Dendritic cell treated with granulocyte-macrophage colony-stimulating factor and Interleukin-4, amounts not matched to agents 40 ng/mL and 50 ng/mL, for 4 days (primary cell): ENCODE results near the gene LAMTOR1.
A peak's percentile ranks its signal among the peaks of the same experiment; 100 is the strongest.
"Not testable (repeated sequence)": the region's sequence is repeated elsewhere in the genome, so short reads cannot be mapped to it uniquely, and the experiment has no call there.

Experiments used
- H3K27ac Mint-ChIP-seq: one replicate; pipeline ENCODE4 v1.8.0; 2022; ENCODE audit warnings: mild to moderate bottlenecking, mixed read lengths
- H3K27me3 Mint-ChIP-seq: one replicate; pipeline ENCODE4 v1.8.0; 2022; ENCODE audit warnings: mild to moderate bottlenecking, mixed read lengths
- H3K36me3 Mint-ChIP-seq: one replicate; pipeline ENCODE4 v1.8.0; 2022; ENCODE audit warnings: low read depth, mixed read lengths
- H3K4me1 Mint-ChIP-seq: one replicate; pipeline ENCODE4 v1.8.0; 2022; ENCODE audit warnings: low read depth, mixed read lengths
- H3K4me3 Mint-ChIP-seq: one replicate; pipeline ENCODE4 v1.8.0; 2022; ENCODE audit warnings: mild to moderate bottlenecking, moderate library complexity, mixed read lengths
- H3K9me3 Mint-ChIP-seq: one replicate; pipeline ENCODE4 v1.8.0; 2022; ENCODE audit warnings: mixed read lengths
- intact Hi-C: fragments of 100-400 bp; cut with micrococcal nuclease; formaldehyde crosslinking; loops from one replicate; pipeline ENCODE4 v1.15.0; 2022

LAMTOR1 gene

GRCh38 chr11:72102946-72103753 lies at the start of gene LAMTOR1:
Gene LAMTOR1 (minus strand): TSS chr11:72103297. CDS start chr11:72103224, 73 bp downstream.
- Mint-ChIP-seq H3K27me3 (no peaks in the 10 kb centered on the region), H3K27ac (peak within 1 kb of the TSS; percentile 92), H3K4me1 (peaks cover 54% of the 10 kb centered on the region), H3K4me3 (peak within 1 kb of the TSS; percentile 96), H3K9me3 (peaks cover 5% of the 10 kb centered on the region), H3K36me3 (peaks cover 86% of the 10 kb centered on the region)
- intact Hi-C loops = loop anchor here (1.0 to 5.0 kb wide), 3 partner anchors 9 to 119 kb away; partner anchors contain the start of genes ANAPC15 and INPPL1

- Mint-ChIP-seq H3K9me3 (no peaks in the 10 kb centered on the region), H3K27me3 (peaks cover 2% of the 10 kb centered on the region), H3K36me3 (no peaks in the 10 kb centered on the region), H3K27ac (no peak overlapping the region), H3K4me1 (no peaks in the 10 kb centered on the region), H3K4me3 (no peak overlapping the region)
- intact Hi-C loops = no loop called here
Observed at GRCh38 chr11:72150882-72151281, 47.8 kb upstream of the LAMTOR1 start.

- intact Hi-C loops = no loop called here
- H3K27me3 Mint-ChIP-seq = no peaks in the 10 kb centered on the region
- H3K4me1 Mint-ChIP-seq = peaks cover 8% of the 10 kb centered on the region
- H3K27ac Mint-ChIP-seq = peak overlapping the region; percentile 33
- H3K9me3 Mint-ChIP-seq = no peaks in the 10 kb centered on the region
- H3K4me3 Mint-ChIP-seq = no peak overlapping the region
- H3K36me3 Mint-ChIP-seq = no peaks in the 10 kb centered on the region
Observed at GRCh38 chr11:72146625-72147024, 43.5 kb upstream of the LAMTOR1 start.

- Mint-ChIP-seq H3K4me1 (peaks cover 23% of the 10 kb centered on the region), H3K27ac (no peak overlapping the region), H3K4me3 (no peak overlapping the region), H3K27me3 (no peaks in the 10 kb centered on the region), H3K36me3 (no peaks in the 10 kb centered on the region), H3K9me3 (no peaks in the 10 kb centered on the region)
- intact Hi-C loops = loop anchor here (1.0 to 5.0 kb wide), 4 partner anchors 42 to 120 kb away; partner anchors contain the start of gene LAMTOR1
Observed at GRCh38 chr11:72144807-72145565, 41.9 kb upstream of the LAMTOR1 start.

- H3K27ac Mint-ChIP-seq, H3K36me3 Mint-ChIP-seq, H3K9me3 Mint-ChIP-seq, H3K4me3 Mint-ChIP-seq, H3K27me3 Mint-ChIP-seq: not testable (repeated sequence)
- peaks cover 41% of the 10 kb centered on the region for H3K4me1 Mint-ChIP-seq
- intact Hi-C loops = loop anchor here (5.0 kb wide), 1 partner anchor 100 kb away; no protein-coding TSS in a partner anchor
Observed at GRCh38 chr11:72142543-72142942, 39.4 kb upstream of the LAMTOR1 start.

GRCh38 chr11:72142086-72142485 lies 39.0 kb upstream of the LAMTOR1 start:
- H3K4me3 Mint-ChIP-seq, H3K27me3 Mint-ChIP-seq, H3K36me3 Mint-ChIP-seq, H3K9me3 Mint-ChIP-seq, H3K27ac Mint-ChIP-seq: not testable (repeated sequence)
- intact Hi-C loops = loop anchor here (5.0 kb wide), 1 partner anchor 100 kb away; no protein-coding TSS in a partner anchor
- peaks cover 44% of the 10 kb centered on the region for H3K4me1 Mint-ChIP-seq

- H3K27me3 Mint-ChIP-seq = no peaks in the 10 kb centered on the region
- H3K9me3 Mint-ChIP-seq = peaks cover 9% of the 10 kb centered on the region
- H3K4me3 Mint-ChIP-seq = no peak overlapping the region
- intact Hi-C loops = loop anchor here (5.0 kb wide), 1 partner anchor 99 kb away; no protein-coding TSS in a partner anchor
- no peaks in the 10 kb centered on the region for H3K36me3 Mint-ChIP-seq
- H3K4me1 Mint-ChIP-seq = peaks cover 55% of the 10 kb centered on the region
- no peak overlapping the region for H3K27ac Mint-ChIP-seq
Observed at GRCh38 chr11:72141066-72141465, 38.0 kb upstream of the LAMTOR1 start.

- intact Hi-C loops = loop anchor here (5.0 kb wide), 1 partner anchor 98 kb away; no protein-coding TSS in a partner anchor
- H3K27ac Mint-ChIP-seq = no peak overlapping the region
- peaks cover 9% of the 10 kb centered on the region for H3K9me3 Mint-ChIP-seq
Observed at GRCh38 chr11:72140661-72141060, 37.6 kb upstream of the LAMTOR1 start.

GRCh38 chr11:72139500-72139899 lies 36.4 kb upstream of the LAMTOR1 start:
- Mint-ChIP-seq H3K9me3 (peaks cover 9% of the 10 kb centered on the region), H3K27ac (no peak overlapping the region), H3K4me3 (no peak overlapping the region), H3K36me3 (no peaks in the 10 kb centered on the region), H3K27me3 (no peaks in the 10 kb centered on the region), H3K4me1 (peaks cover 70% of the 10 kb centered on the region)
- intact Hi-C loops = no loop called here

More at GRCh38 chr11:72140661-72141060, 37.6 kb upstream of the LAMTOR1 start:
- H3K4me3 Mint-ChIP-seq = no peak overlapping the region
- H3K27me3 Mint-ChIP-seq = no peaks in the 10 kb centered on the region
- H3K4me1 Mint-ChIP-seq = peaks cover 59% of the 10 kb centered on the region
- H3K36me3 Mint-ChIP-seq = no peaks in the 10 kb centered on the region

GRCh38 chr11:72138821-72139390 lies 35.8 kb upstream of the LAMTOR1 start:
- peaks cover 71% of the 10 kb centered on the region for H3K4me1 Mint-ChIP-seq
- no peaks in the 10 kb centered on the region for H3K27me3 Mint-ChIP-seq
- H3K4me3 Mint-ChIP-seq = no peak overlapping the region
- intact Hi-C loops = no loop called here
- H3K27ac Mint-ChIP-seq = no peak overlapping the region
- peaks cover 9% of the 10 kb centered on the region for H3K9me3 Mint-ChIP-seq
- H3K36me3 Mint-ChIP-seq = no peaks in the 10 kb centered on the region

GRCh38 chr11:72136684-72137262 lies 33.7 kb upstream of the LAMTOR1 start:
- intact Hi-C loops = no loop called here
- peaks cover 81% of the 10 kb centered on the region for H3K4me1 Mint-ChIP-seq
- no peaks in the 10 kb centered on the region for H3K27me3 Mint-ChIP-seq
- H3K4me3 Mint-ChIP-seq = no peak overlapping the region
- H3K36me3 Mint-ChIP-seq = no peaks in the 10 kb centered on the region
- peak overlapping the region; percentile 73 for H3K27ac Mint-ChIP-seq
- H3K9me3 Mint-ChIP-seq = peaks cover 9% of the 10 kb centered on the region

GRCh38 chr11:72135891-72136683 lies 33.0 kb upstream of the LAMTOR1 start:
- H3K27me3 Mint-ChIP-seq = no peaks in the 10 kb centered on the region
- H3K4me1 Mint-ChIP-seq = peaks cover 74% of the 10 kb centered on the region
- no peak overlapping the region for H3K4me3 Mint-ChIP-seq
- H3K9me3 Mint-ChIP-seq = peaks cover 9% of the 10 kb centered on the region
- peak overlapping the region; percentile 73 for H3K27ac Mint-ChIP-seq
- intact Hi-C loops = no loop called here
- no peaks in the 10 kb centered on the region for H3K36me3 Mint-ChIP-seq

- H3K4me3 Mint-ChIP-seq = not testable (repeated sequence)
Observed at GRCh38 chr11:72135473-72135872, 32.4 kb upstream of the LAMTOR1 start, which contains the start of gene FOLR3. Gene FOLR3 (plus strand): TSS chr11:72135725. CDS start chr11:72135953, 228 bp downstream.

More at GRCh38 chr11:72135473-72135872, 32.4 kb upstream of the LAMTOR1 start, which contains the start of gene FOLR3:
- peaks cover 68% of the 10 kb centered on the region for H3K4me1 Mint-ChIP-seq
- H3K9me3 Mint-ChIP-seq, H3K27me3 Mint-ChIP-seq, intact Hi-C loops, H3K36me3 Mint-ChIP-seq: not testable (repeated sequence)
- H3K27ac Mint-ChIP-seq = peak within 1 kb of the TSS; percentile 73
